K562 (cell line): Measurements from ENCODE around the gene KCNK2. TPM values are rescaled to one million over a fixed set of nuclear protein-coding genes. Genes with fewer than 3 reads are reported as not detected.

ENCODE experiments used
- ATAC-seq: fragments of 200-7000 bp; cut with Tn5 transposase; 3 replicates; pipeline ENCODE4 v1.9.1; 2020; ENCODE audit warnings: moderate library complexity
- BruUV-seq: library from RNA; stranded (reverse); fragments of 400-500 nt; replicated peaks from 2 replicates; lab custom pipeline; 2021; lab: Mats Ljungman, UMichigan
- CTCF ChIA-PET: fragments of 300-600 bp; formaldehyde crosslinking; extraction: SDS; loops from one replicate; lab custom pipeline; 2021; ENCODE audit warnings: low intra/inter-chr PET ratio; lab: Yijun Ruan, JAX
- POLR2A ChIA-PET: fragments of 300-600, 350-650 bp; sonication (Branson Sonifier 250); formaldehyde crosslinking; extraction: SDS; loops from one replicate; lab custom pipeline; 2021; ENCODE audit warnings: antibody characterized with exemption, inconsistent platforms; lab: Yijun Ruan, JAX
- DNase-seq, 4 experiments: peaks; one replicate each; pipeline versions ENCODE4 v3.0.0 to v3.0.0-alpha.2; 2011 to 2018; ENCODE audit warnings: low spot score in 3 of 4, mixed read lengths in 3 of 4; ENCODE audit errors: extremely low read depth in 1 of 4
- FAIRE-seq: peaks from 2 replicates; lab custom pipeline; 2011; peaks lifted over from hg19 to GRCh38; lab: Jason Lieb, UNC
- H2AFZ ChIP-seq: 2 replicates; pipeline ENCODE4 v1.6.0; 2011; ENCODE audit warnings: low read depth, low read length, control low read depth, inconsistent platforms
- H3K27ac ChIP-seq: fragments of 200-600 bp; 3 replicates; pipeline ENCODE4 v1.8.0; 2011; ENCODE audit warnings: low read depth, mild to moderate bottlenecking, control low read depth, inconsistent platforms, low read length, moderate library complexity, mixed read lengths; ENCODE audit errors: extremely low read depth
- H3K27me3 ChIP-seq, 2 experiments: fragments of 300-600 bp in 1 of 2; 2 replicates in 1 of 2; 3 replicates in 1 of 2; pipeline versions ENCODE4 v1.6.0 to v1.8.0; 2011; ENCODE audit warnings: inconsistent platforms in 2 of 2, low read length in 2 of 2, mild to moderate bottlenecking in 1 of 2, mixed read lengths in 1 of 2, moderate library complexity in 1 of 2; ENCODE audit not compliant: control insufficient read depth in 2 of 2, insufficient read depth in 2 of 2
- H3K36me3 ChIP-seq: fragments of 300-600 bp; 3 replicates; pipeline ENCODE4 v1.8.0; 2011; ENCODE audit warnings: mild to moderate bottlenecking, low read length, inconsistent platforms; ENCODE audit not compliant: control insufficient read depth, insufficient read depth
- H3K4me1 ChIP-seq, 2 experiments: fragments of 200-600 bp in 1 of 2; replicated peaks in 1 of 2; 2 replicates in 1 of 2; 3 replicates in 1 of 2; pipeline versions ENCODE4 v1.5.1 to v1.8.0; 2011; ENCODE audit warnings: inconsistent platforms in 2 of 2, low read length in 2 of 2, mild to moderate bottlenecking in 1 of 2, mixed read lengths in 1 of 2, moderate library complexity in 1 of 2; ENCODE audit not compliant: control insufficient read depth in 2 of 2, insufficient read depth in 2 of 2
- H3K4me2 ChIP-seq: 2 replicates; pipeline ENCODE4 v1.6.1; 2011; ENCODE audit warnings: low read length, control low read depth, inconsistent platforms, mixed read lengths; ENCODE audit not compliant: insufficient read depth
- H3K4me3 ChIP-seq: fragments of 200-600 bp; sonication (generic), shearing (Covaris generic); 2 replicates; pipeline ENCODE4 v1.5.1; 2016; ENCODE audit warnings: control low read depth, inconsistent platforms
- H3K79me2 ChIP-seq: fragments of 200-600 bp; 3 replicates; pipeline ENCODE4 v1.8.0; 2011; ENCODE audit warnings: low read length, inconsistent platforms; ENCODE audit not compliant: control insufficient read depth, insufficient read depth
- H3K9ac ChIP-seq, 2 experiments: 2 replicates each; pipeline versions ENCODE4 v1.6.0 to v1.6.1; 2011; ENCODE audit warnings: low read depth in 2 of 2, low read length in 2 of 2, control low read depth in 1 of 2, inconsistent platforms in 1 of 2, mild to moderate bottlenecking in 1 of 2, mixed read lengths in 1 of 2; ENCODE audit not compliant: insufficient read depth in 1 of 2
- H3K9me1 ChIP-seq: one replicate; pipeline ENCODE4 v1.6.0; 2011; ENCODE audit warnings: inconsistent platforms, mild to moderate bottlenecking, low read length, moderate library complexity; ENCODE audit not compliant: control insufficient read depth, insufficient read depth
- H3K9me3 ChIP-seq: replicated peaks from 2 replicates; pipeline ENCODE4 v1.5.1; 2011; ENCODE audit warnings: low read depth, low read length, inconsistent platforms; ENCODE audit not compliant: control insufficient read depth, insufficient read depth
- H4K20me1 ChIP-seq: replicated peaks from 2 replicates; pipeline ENCODE4 v1.6.1; 2011; ENCODE audit warnings: low read length, inconsistent platforms, mixed read lengths; ENCODE audit not compliant: control insufficient read depth, insufficient read depth
- DMBX1 ChIP-seq: fragments of 250-450 bp; sonication (Bioruptor Pico); IDR thresholded peaks from 2 replicates; pipeline ENCODE4 v1.8.0; 2022; ENCODE audit warnings: inconsistent platforms, mild to moderate bottlenecking, moderate library complexity, borderline replicate concordance
- FOXJ3 ChIP-seq: sonication (generic); formaldehyde crosslinking; IDR thresholded peaks from 2 replicates; pipeline ENCODE4 v1.4.0; 2020; ENCODE audit warnings: mild to moderate bottlenecking, missing genetic modification reagents
- GATAD2B ChIP-seq: fragments of 450-650 bp; IDR thresholded peaks from 2 replicates; pipeline ENCODE4 v1.6.1; 2017; ENCODE audit warnings: mild to moderate bottlenecking, borderline replicate concordance
- NR2C2 ChIP-seq, 2 experiments: fragments of 200-800 bp in 1 of 2; sonication (Bioruptor generic) in 1 of 2; sonication (generic) in 1 of 2; formaldehyde crosslinking in 1 of 2; IDR thresholded peaks; 2 replicates each; pipeline versions ENCODE4 v1.6.1 to v1.8.0; 2016 to 2022; ENCODE audit warnings: mild to moderate bottlenecking in 1 of 2, missing compliant biosample characterization in 1 of 2, missing genetic modification characterization in 1 of 2, missing genetic modification reagents in 1 of 2
- PBX2 ChIP-seq, 2 experiments: IDR thresholded peaks in 1 of 2; conservative IDR thresholded peaks in 1 of 2; 2 replicates each; pipeline ENCODE4 v1.6.1; 2016; ENCODE audit warnings: low read depth in 2 of 2, mild to moderate bottlenecking in 1 of 2, missing compliant biosample characterization in 1 of 2, missing genetic modification characterization in 1 of 2, moderate library complexity in 1 of 2
- PRPF4 ChIP-seq: fragments of 200-400 bp; formaldehyde crosslinking; IDR thresholded peaks from one replicate; pipeline ENCODE4 v1.6.1; 2017; ENCODE audit warnings: low read length, low read depth, mild to moderate bottlenecking; ENCODE audit not compliant: insufficient read depth, poor library complexity, severe bottlenecking
- SFPQ ChIP-seq: fragments of 200-400 bp; formaldehyde crosslinking; IDR thresholded peaks from 2 replicates; pipeline ENCODE4 v1.6.1; 2017; ENCODE audit warnings: mild to moderate bottlenecking, low read depth, low read length, moderate library complexity
- ZNF146 ChIP-seq: IDR thresholded peaks from one replicate; pipeline ENCODE4 v1.6.1; 2018; ENCODE audit warnings: missing compliant biosample characterization; ENCODE audit not compliant: unreplicated experiment
- WGBS: fragments of 100-300 bp; shearing (Covaris generic); methylation state at CpG from one replicate; pipeline ENCODE4 v1.1.6; 2016; ENCODE audit warnings: low coverage, mixed read lengths; ENCODE audit not compliant: insufficient coverage; ENCODE audit errors: missing lambda C conversion rate; 5-methylcytosine and 5-hydroxymethylcytosine counted together
- in situ Hi-C: fragments of 300-500 bp; cut with MboI; formaldehyde crosslinking; loops from 4 replicates; pipeline ENCODE4 v1.15.0; 2018; ENCODE audit warnings: inconsistent platforms, mixed read lengths
- intact Hi-C: fragments of 100-400 bp; cut with micrococcal nuclease; formaldehyde crosslinking; loops from 2 replicates; pipeline ENCODE4 v1.14.2; 2022
- polyA plus RNA-seq, 8 experiments: library from polyadenylated mRNA; depleted of rRNA in 4 of 8; stranded (reverse) in 5 of 8; unstranded in 3 of 8; fragments of >200 nt; fragmentation: Nextera tagmentation in 2 of 8; fragmentation: Illumina TruSeq in 1 of 8; extraction: Ambion mirVana in 2 of 8; extraction: Trizol in 1 of 8; gene quantifications; 2 replicates each; pipeline versions ENCODE4 v1.2.1 to v1.2.3, GENCODE V29; 2011 to 2014; ENCODE audit warnings: inconsistent platforms in 1 of 8, missing spikeins in 1 of 8
- total RNA-seq, 7 experiments: library from RNA; depleted of rRNA in 6 of 7; stranded (reverse); fragments of >200 nt in 6 of 7; fragmentation: Illumina TruSeq in 2 of 7; extraction: Trizol in 2 of 7; gene quantifications; 2 replicates each; pipeline versions ENCODE4 v1.2.1 to v1.2.3, GENCODE V29; 2011 to 2021; ENCODE audit warnings: low replicate concordance in 1 of 7

Gene KCNK2
- total and polyA plus RNA-seq, 9 of the 15 experiments (the other 6 are each of a cell fraction or from before 2014, with no cell fraction given) = 0.04 to 0.13 (median 0.05) TPM; not detected in 3

- Histone ChIP-seq H3K36me3 (no peaks in the 10 kb centered on the region), H3K4me2 (no peak overlapping the region), H3K9me1 (no peaks in the 10 kb centered on the region), H3K9ac (no peak overlapping the region), H3K79me2 (no peaks in the 10 kb centered on the region), H3K27ac (no peak overlapping the region), H3K9me3 (no peaks in the 10 kb centered on the region), H3K4me1 (no peaks in the 10 kb centered on the region), H3K27me3 (no peaks in the 10 kb centered on the region), H4K20me1 (no peaks in the 10 kb centered on the region), H3K4me3 (no peak overlapping the region), H2AFZ (no peak overlapping the region)
- DNase-seq (no peak), FAIRE-seq (no peak), ATAC-seq (no peak)
- intact Hi-C loops = no loop called here
- in situ Hi-C loops = no loop called here
- ChIA-PET POLR2A (no interaction called here), CTCF (no interaction called here)
- 0% methylated on average over 2 of the region's 2 CpGs for WGBS
- no TSS peak for BruUV-seq
- TF ChIP-seq NR2C2 (CRISPR knock-in tag; IDR thresholded peaks at IDR 0.05) (no peak), NR2C2 (tag; IDR thresholded peaks at IDR 0.05) (no peak), SFPQ (no peak), PRPF4 (no peak), FOXJ3 (CRISPR knock-in tag) (no peak), DMBX1 (CRISPR knock-in tag) (no peak), GATAD2B (no peak), ZNF146 (CRISPR knock-in tag) (no peak), PBX2 (CRISPR knock-in tag; IDR thresholded peaks at IDR 0.05; ENCODE audit: low read depth) (no peak), PBX2 (tag; conservative IDR thresholded peaks at IDR 0.05; ENCODE audit: low read depth) (no peak)
Measured at GRCh38 chr1:215132156-215132555, 49.6 kb downstream of the KCNK2 start.
